A673 (cell line): ENCODE results near the gene CNTN1.

ENCODE experiments used
- CTCF ChIP-seq: fragments of 300-800, 200-600 bp; sonication (generic); conservative IDR thresholded peaks from 2 replicates; pipeline ENCODE4 v1.5.1; 2017; ENCODE audit warnings: low read depth, mild to moderate bottlenecking, antibody characterized with exemption, low read length, moderate library complexity, mixed read lengths
- EZH2 ChIP-seq: fragments of 200-600 bp; sonication (generic); IDR thresholded peaks from 2 replicates; pipeline ENCODE4 v1.6.1; 2017; ENCODE audit warnings: borderline replicate concordance, low read depth, mild to moderate bottlenecking, mixed read lengths, antibody characterized with exemption, low read length; ENCODE audit not compliant: poor library complexity, severe bottlenecking

- TF ChIP-seq CTCF (no peak), EZH2 (no peak)
These were observed 22.4 kb downstream of the CNTN1 start for GRCh38 chr12:40714636-40715035.
